NCI-H2196 (cell line): ENCODE results near the gene SAA2.
"Not testable (repeated sequence)": the region's sequence is repeated elsewhere in the genome, so short reads cannot be mapped to it uniquely, and the experiment has no call there.

Experiments used
- DNase-seq: peaks from one replicate; lab custom pipeline; 2025; ENCODE audit not compliant: unreplicated experiment; lab: John Stamatoyannopoulos, UW

Gene SAA2

GRCh38 chr11:18197738-18198137, 50.7 kb downstream of the SAA2 start:
- DNase-seq, result not testable (repeated sequence)

GRCh38 chr11:18196532-18196931, 51.9 kb downstream of the SAA2 start:
- DNase-seq, result no peak
